HG03103 (cell line): ENCODE measurements around the gene BOLA3.
"Not testable (repeated sequence)": the region's sequence is repeated elsewhere in the genome, so short reads cannot be mapped to it uniquely, and the experiment has no call there.

Experiments
- ATAC-seq: cut with Tn5 transposase; IDR thresholded peaks from one replicate; pipeline ENCODE4 v1.9.1; 2021; ENCODE audit warnings: low read depth; ENCODE audit not compliant: unreplicated experiment

BOLA3 gene

GRCh38 chr2:74105413-74105812 lies 42.3 kb downstream of the BOLA3 start:
- no peak for ATAC-seq

GRCh38 chr2:74104839-74105238 lies 42.9 kb downstream of the BOLA3 start:
- ATAC-seq = no peak

GRCh38 chr2:74103763-74104162 lies 43.9 kb downstream of the BOLA3 start:
- ATAC-seq = no peak

- no peak for ATAC-seq
Measured at GRCh38 chr2:74102516-74102915, 45.2 kb downstream of the BOLA3 start.

GRCh38 chr2:74101574-74102300 lies 46.0 kb downstream of the BOLA3 start:
- no peak for ATAC-seq

GRCh38 chr2:74100254-74101216 lies 47.2 kb downstream of the BOLA3 start:
- no peak for ATAC-seq

GRCh38 chr2:74099835-74100234 lies 47.9 kb downstream of the BOLA3 start:
- ATAC-seq = no peak

GRCh38 chr2:74099271-74099670 lies 48.4 kb downstream of the BOLA3 start:
- ATAC-seq = no peak

GRCh38 chr2:74097574-74097973 lies 50.1 kb downstream of the BOLA3 start:
- ATAC-seq = no peak

GRCh38 chr2:74096052-74096451 lies 51.7 kb downstream of the BOLA3 start:
- ATAC-seq = no peak

GRCh38 chr2:74095632-74096031 lies 52.1 kb downstream of the BOLA3 start:
- no peak for ATAC-seq

GRCh38 chr2:74094291-74094690 lies 53.4 kb downstream of the BOLA3 start:
- ATAC-seq = no peak

- no peak for ATAC-seq
Measured at GRCh38 chr2:74093840-74094239, 53.9 kb downstream of the BOLA3 start.

- ATAC-seq = no peak
Measured at GRCh38 chr2:74093426-74093825, 54.3 kb downstream of the BOLA3 start.

GRCh38 chr2:74092275-74092674 lies 55.4 kb downstream of the BOLA3 start:
- no peak for ATAC-seq

GRCh38 chr2:74091391-74091790 lies 56.3 kb downstream of the BOLA3 start:
- ATAC-seq = no peak

GRCh38 chr2:74089816-74090745 lies 57.6 kb downstream of the BOLA3 start:
- ATAC-seq = no peak

GRCh38 chr2:74088676-74089075 lies 59.0 kb downstream of the BOLA3 start:
- ATAC-seq = not testable (repeated sequence)

GRCh38 chr2:74087696-74088095 lies 60.0 kb downstream of the BOLA3 start:
- no peak for ATAC-seq

- ATAC-seq = no peak
Measured at GRCh38 chr2:74086021-74086420, 61.7 kb downstream of the BOLA3 start.
